SK-N-SH (cell line): ENCODE data around the gene CNTNAP2. TPM values are rescaled to one million over a fixed set of nuclear protein-coding genes. Genes with fewer than 3 reads are reported as not detected.

Experiments used
- CTCF ChIA-PET: fragments of 300-600, 350-600 bp; formaldehyde crosslinking; extraction: SDS; loops from one replicate; lab custom pipeline; 2021; lab: Yijun Ruan, JAX
- POLR2A ChIA-PET: fragments of 350-600 bp; sonication (Branson Sonifier 250); formaldehyde crosslinking; extraction: SDS; loops from one replicate; lab custom pipeline; 2020; ENCODE audit warnings: antibody characterized with exemption, inconsistent platforms; lab: Yijun Ruan, JAX
- DNase-seq: peaks from one replicate; pipeline ENCODE4 v3.0.0; 2012
- H2AFZ ChIP-seq: fragments of 200-600 bp; sonication (generic); 2 replicates; pipeline ENCODE4 v1.8.1; 2016; ENCODE audit warnings: antibody characterized with exemption, mild to moderate bottlenecking, low read depth
- H3F3A ChIP-seq: fragments of 200-600 bp; sonication (generic); replicated peaks from 2 replicates; pipeline ENCODE3; 2016; ENCODE audit warnings: antibody characterized with exemption, mild to moderate bottlenecking; ENCODE audit not compliant: insufficient read depth
- H3K27ac ChIP-seq, 2 experiments: fragments of 200-500 bp in 1 of 2; fragments of 200-600 bp in 1 of 2; sonication (Bioruptor generic) in 1 of 2; sonication (generic), shearing (Covaris generic) in 1 of 2; 2 replicates each; pipeline versions ENCODE4 v1.5.1 to v1.6.1; 2014 to 2016; ENCODE audit warnings: low read depth in 2 of 2, inconsistent platforms in 1 of 2, low read length in 1 of 2, mild to moderate bottlenecking in 1 of 2, mixed read lengths in 1 of 2
- H3K27me3 ChIP-seq: fragments of 200-600 bp; sonication (generic), shearing (Covaris generic); 2 replicates; pipeline ENCODE4 v1.6.1; 2016; ENCODE audit warnings: mixed run types; ENCODE audit not compliant: insufficient read depth
- H3K36me3 ChIP-seq, 2 experiments: fragments of 200-500 bp in 1 of 2; fragments of 200-600 bp in 1 of 2; sonication (Bioruptor generic) in 1 of 2; sonication (generic) in 1 of 2; replicated peaks in 1 of 2; 2 replicates each; pipeline versions ENCODE3 to v1.5.1; 2014 to 2016; ENCODE audit warnings: low read length in 1 of 2, mild to moderate bottlenecking in 1 of 2; ENCODE audit not compliant: insufficient read depth in 2 of 2, control insufficient read depth in 1 of 2
- H3K4me1 ChIP-seq, 2 experiments: fragments of 200-500 bp in 1 of 2; fragments of 200-600 bp in 1 of 2; sonication (Bioruptor generic) in 1 of 2; sonication (generic), shearing (Covaris generic) in 1 of 2; 2 replicates each; pipeline versions ENCODE4 v1.5.1 to v1.6.1; 2014 to 2016; ENCODE audit warnings: low read depth in 1 of 2, low read length in 1 of 2, mixed run types in 1 of 2; ENCODE audit not compliant: insufficient read depth in 2 of 2, control insufficient read depth in 1 of 2
- H3K4me2 ChIP-seq: fragments of 200-600 bp; sonication (generic), shearing (Covaris generic); 2 replicates; pipeline ENCODE4 v1.6.1; 2017; ENCODE audit warnings: mixed run types
- H3K4me3 ChIP-seq, 2 experiments: fragments of 200-500 bp in 1 of 2; fragments of 200-600 bp in 1 of 2; sonication (Bioruptor generic) in 1 of 2; sonication (generic), shearing (Covaris generic) in 1 of 2; 2 replicates each; pipeline versions ENCODE4 v1.5.1 to v1.8.1; 2014 to 2016; ENCODE audit warnings: low read depth in 2 of 2, inconsistent platforms in 1 of 2, low read length in 1 of 2, mild to moderate bottlenecking in 1 of 2, mixed read lengths in 1 of 2, moderate library complexity in 1 of 2
- H3K79me2 ChIP-seq: fragments of 200-600 bp; sonication (generic); 2 replicates; pipeline ENCODE4 v1.8.1; 2017; ENCODE audit warnings: mild to moderate bottlenecking; ENCODE audit not compliant: insufficient read depth
- H3K9ac ChIP-seq: fragments of 200-600 bp; sonication (generic); 2 replicates; pipeline ENCODE4 v1.6.1; 2017; ENCODE audit warnings: mixed run types
- H3K9me2 ChIP-seq: fragments of 200-600 bp; sonication (generic); 2 replicates; pipeline ENCODE4 v1.6.1; 2017; ENCODE audit warnings: mixed run types
- H3K9me3 ChIP-seq: fragments of 200-600 bp; sonication (generic); 2 replicates; pipeline ENCODE4 v1.6.1; 2017; ENCODE audit warnings: mixed run types, mild to moderate bottlenecking, moderate library complexity
- H4K20me1 ChIP-seq: fragments of 200-600 bp; sonication (generic); 2 replicates; pipeline ENCODE4 v1.6.1; 2017; ENCODE audit warnings: mild to moderate bottlenecking, mixed run types; ENCODE audit not compliant: insufficient read depth
- CHD2 ChIP-seq: fragments of 150-350 bp; IDR thresholded peaks from 2 replicates; pipeline ENCODE4 v1.6.1; 2018; ENCODE audit warnings: low read length; ENCODE audit not compliant: partially characterized antibody
- CTCF ChIP-seq: fragments of 200-600 bp; sonication (generic); IDR thresholded peaks from 2 replicates; pipeline ENCODE4 v1.6.1; 2017; ENCODE audit warnings: antibody characterized with exemption, mild to moderate bottlenecking, moderate library complexity
- EP300 ChIP-seq, 2 experiments: IDR thresholded peaks; 2 replicates each; pipeline versions ENCODE4 v1.4.0 to v1.6.1; 2012; ENCODE audit warnings: borderline replicate concordance in 1 of 2, low read depth in 1 of 2, low read length in 1 of 2
- EZH2phosphoT487 ChIP-seq: fragments of 200-600 bp; sonication (generic); IDR thresholded peaks from 2 replicates; pipeline ENCODE4 v1.6.1; 2017; ENCODE audit warnings: low read depth, mixed run types, mild to moderate bottlenecking, antibody characterized with exemption, moderate library complexity, borderline replicate concordance
- FOSL2 ChIP-seq: IDR thresholded peaks from 2 replicates; pipeline ENCODE4 v1.4.0; 2012; ENCODE audit warnings: low read depth, mild to moderate bottlenecking, moderate library complexity, borderline replicate concordance
- FOXJ3 ChIP-seq: sonication (generic); formaldehyde crosslinking; IDR thresholded peaks from 2 replicates; pipeline ENCODE4 v1.5.1; 2020; ENCODE audit warnings: mild to moderate bottlenecking, missing genetic modification reagents
- GABPA ChIP-seq: IDR thresholded peaks from 2 replicates; pipeline ENCODE4 v1.4.0; 2012; ENCODE audit warnings: low read depth, mild to moderate bottlenecking
- GATA2 ChIP-seq: sonication (generic); formaldehyde crosslinking; IDR thresholded peaks from 2 replicates; pipeline ENCODE4 v1.5.0; 2020; ENCODE audit warnings: mild to moderate bottlenecking, missing genetic modification reagents
- NFIC ChIP-seq: IDR thresholded peaks from 2 replicates; pipeline ENCODE4 v1.4.0; 2012; ENCODE audit warnings: borderline replicate concordance
- PBX3 ChIP-seq: IDR thresholded peaks from 2 replicates; pipeline ENCODE4; 2012
- POLR2AphosphoS5 ChIP-seq: IDR thresholded peaks from 2 replicates; pipeline ENCODE4 v1.6.1; 2012; ENCODE audit warnings: low read depth, low read length
- RAD21 ChIP-seq: IDR thresholded peaks from 2 replicates; pipeline ENCODE4 v1.6.1; 2012; ENCODE audit warnings: mild to moderate bottlenecking, low read length
- RCOR1 ChIP-seq: fragments of 150-350 bp; IDR thresholded peaks from 2 replicates; pipeline ENCODE4 v1.6.1; 2017; ENCODE audit warnings: antibody characterized with exemption, low read length
- REST ChIP-seq: IDR thresholded peaks from 2 replicates; pipeline ENCODE4 v1.6.1; 2012; ENCODE audit warnings: mild to moderate bottlenecking, low read depth, low read length, moderate library complexity
- SIN3A ChIP-seq: IDR thresholded peaks from 2 replicates; pipeline ENCODE4 v1.6.1; 2012; ENCODE audit warnings: low read depth, mild to moderate bottlenecking, low read length, moderate library complexity, borderline replicate concordance
- TAF1 ChIP-seq: IDR thresholded peaks from 2 replicates; pipeline ENCODE4 v1.6.1; 2012; ENCODE audit warnings: low read depth, mild to moderate bottlenecking, low read length, moderate library complexity, borderline replicate concordance
- TCF12 ChIP-seq: IDR thresholded peaks from 2 replicates; pipeline ENCODE4 v1.4.0; 2012
- USF1 ChIP-seq: IDR thresholded peaks from 2 replicates; pipeline ENCODE4 v1.4.0; 2012; ENCODE audit warnings: low read depth, borderline replicate concordance
- YY1 ChIP-seq: IDR thresholded peaks from 2 replicates; pipeline ENCODE4 v1.4.0; 2012; ENCODE audit warnings: low read depth, mild to moderate bottlenecking
- whole genome bisulfite sequencing: methylation state at CpG from one replicate; pipeline ENCODE4 v1.1.6; 2017; ENCODE audit warnings: low lambda C conversion rate; 5-methylcytosine and 5-hydroxymethylcytosine counted together
- polyA plus RNA-seq, 3 experiments: library from polyadenylated mRNA; depleted of rRNA; stranded (reverse); fragments of >200 nt; gene quantifications; 2 replicates each; pipeline ENCODE4 v1.2.3, GENCODE V29; 2012

The CNTNAP2 gene
- polyA plus RNA-seq, 1 of the 3 experiments (the other 2 are of a cell fraction): 3.4 TPM

GRCh38 chr7:147659036-147659995 is 1542.7 kb downstream of the CNTNAP2 start:
- Histone ChIP-seq H3K4me2 (no peak overlapping the region), H3K9me3 (no peaks in the 10 kb centered on the region), H3K4me3 (no peak overlapping the region), H4K20me1 (no peaks in the 10 kb centered on the region), H3K79me2 (no peaks in the 10 kb centered on the region), H3K4me1 (peaks cover 0 to 8% of the 10 kb centered on the region in 2 experiments; a peak in 2 of 4 replicates), H3K27me3 (no peaks in the 10 kb centered on the region), H3F3A (no peaks in the 10 kb centered on the region), H3K27ac (peak overlapping the region in 1 of 2 experiments; percentile 80; a peak in 1 of 4 replicates), H3K9me2 (no peaks in the 10 kb centered on the region), H3K36me3 (no peaks in the 10 kb centered on the region), H2AFZ (no peak overlapping the region), H3K9ac (no peak overlapping the region)
- CTCF ChIA-PET: interaction anchor here (0.9 to 1.2 kb wide), 3 partner anchors 12 to 95 kb away, joined by 3 read pairs; no protein-coding TSS in a partner anchor
- 82% methylated on average over 4 of the region's 4 CpGs for WGBS
- POLR2A ChIA-PET: no interaction called here
- TF ChIP-seq EP300 (IDR thresholded peaks at IDR 0.05; ENCODE audit: borderline replicate concordance in 1 of 2, low read depth in 1 of 2, low read length in 1 of 2) (no peak), FOSL2 (no peak), EZH2phosphoT487 (no peak), CTCF (no peak), RAD21 (no peak), NFIC (no peak), CHD2 (no peak), RCOR1 (no peak), USF1 (no peak), REST (no peak), GABPA (no peak), SIN3A (no peak), GATA2 (CRISPR knock-in tag) (no peak), TAF1 (no peak), POLR2AphosphoS5 (no peak), FOXJ3 (no peak), YY1 (no peak), PBX3 (no peak), TCF12 (no peak)
- no peak for DNase-seq
